GM23338 (cell line): ENCODE measurements around the gene ACTMAP. TPM values are rescaled to one million over a fixed set of nuclear protein-coding genes. Genes with fewer than 3 reads are reported as not detected.

Experiments used
- ATAC-seq: fragments of 200-7000 bp; cut with Tn5 transposase; 3 replicates; pipeline ENCODE4 v1.9.1; 2020
- DNase-seq: peaks from one replicate; pipeline ENCODE4 v3.0.0-alpha.2; 2015; ENCODE audit warnings: low spot score
- H2AFZ ChIP-seq: fragments of 200-600 bp; sonication (generic); 2 replicates; pipeline ENCODE4 v1.8.0; 2016; ENCODE audit warnings: antibody characterized with exemption, mild to moderate bottlenecking, moderate library complexity
- H3F3A ChIP-seq: fragments of 200-600 bp; sonication (generic); replicated peaks from 2 replicates; pipeline ENCODE4 v1.8.0; 2017; ENCODE audit warnings: antibody characterized with exemption, mixed run types, low read depth
- H3K27ac ChIP-seq: fragments of 200-600 bp; sonication (generic); 2 replicates; pipeline ENCODE4 v1.6.1; 2016; ENCODE audit warnings: low read depth
- H3K27me3 ChIP-seq: fragments of 200-600 bp; sonication (generic); 2 replicates; pipeline ENCODE4 v1.8.0; 2016; ENCODE audit warnings: mild to moderate bottlenecking, mixed run types, moderate library complexity; ENCODE audit not compliant: insufficient read depth
- H3K36me3 ChIP-seq: fragments of 200-600 bp; sonication (generic); 2 replicates; pipeline ENCODE4 v1.8.0; 2016; ENCODE audit warnings: mild to moderate bottlenecking; ENCODE audit not compliant: insufficient read depth
- H3K4me1 ChIP-seq: fragments of 200-600 bp; sonication (generic); 2 replicates; pipeline ENCODE4 v1.8.0; 2016; ENCODE audit warnings: mild to moderate bottlenecking, moderate library complexity; ENCODE audit not compliant: insufficient read depth
- H3K4me2 ChIP-seq: fragments of 200-600 bp; sonication (generic); 2 replicates; pipeline ENCODE4 v1.7.1; 2017; ENCODE audit warnings: mixed run types
- H3K4me3 ChIP-seq: fragments of 200-600 bp; sonication (generic); 2 replicates; pipeline ENCODE4 v1.6.1; 2016; ENCODE audit warnings: mixed run types
- H3K79me2 ChIP-seq: fragments of 200-600 bp; sonication (generic); replicated peaks from 2 replicates; pipeline ENCODE4 v1.8.0; 2017; ENCODE audit warnings: mild to moderate bottlenecking; ENCODE audit not compliant: insufficient read depth
- H3K9me2 ChIP-seq: fragments of 200-600 bp; sonication (generic); 2 replicates; pipeline ENCODE4 v1.8.0; 2017; ENCODE audit not compliant: insufficient read depth
- H4K20me1 ChIP-seq: fragments of 200-600 bp; sonication (generic); replicated peaks from 2 replicates; pipeline ENCODE4 v1.8.0; 2017; ENCODE audit warnings: mild to moderate bottlenecking; ENCODE audit not compliant: insufficient read depth
- H3K27ac Mint-ChIP-seq: 2 replicates; pipeline ENCODE4 v1.8.0; 2020; ENCODE audit warnings: inconsistent platforms, mild to moderate bottlenecking, moderate library complexity, mixed read lengths
- H3K27me3 Mint-ChIP-seq: 3 replicates; pipeline ENCODE4 v1.8.0; 2022; ENCODE audit warnings: low read depth, mild to moderate bottlenecking, moderate library complexity, mixed read lengths, inconsistent platforms; ENCODE audit not compliant: insufficient read depth, poor library complexity
- H3K36me3 Mint-ChIP-seq: 3 replicates; pipeline ENCODE4 v1.8.0; 2021; ENCODE audit warnings: low read depth, mild to moderate bottlenecking, inconsistent platforms, moderate library complexity, mixed read lengths
- H3K4me1 Mint-ChIP-seq: 3 replicates; pipeline ENCODE4 v1.8.0; 2020; ENCODE audit warnings: mild to moderate bottlenecking, inconsistent platforms, mixed read lengths
- H3K4me3 Mint-ChIP-seq: 3 replicates; pipeline ENCODE4 v1.8.0; 2021; ENCODE audit warnings: moderate library complexity, mild to moderate bottlenecking, inconsistent platforms, mixed read lengths
- H3K9me3 Mint-ChIP-seq: 3 replicates; pipeline ENCODE4 v1.8.0; 2020; ENCODE audit warnings: moderate library complexity, mild to moderate bottlenecking, inconsistent platforms, mixed read lengths
- CREB1 ChIP-seq: fragments of 250-450 bp; sonication (Bioruptor Pico); IDR thresholded peaks from 2 replicates; pipeline ENCODE4 v1.5.0; 2020; ENCODE audit warnings: low read depth, mild to moderate bottlenecking, moderate library complexity
- EZH2 ChIP-seq: fragments of 200-600 bp; sonication (generic); IDR thresholded peaks from one replicate; pipeline ENCODE4 v1.8.0; 2017; ENCODE audit warnings: antibody characterized with exemption, mild to moderate bottlenecking, low read depth; ENCODE audit not compliant: unreplicated experiment
- EZH2phosphoT487 ChIP-seq: fragments of 200-600 bp; sonication (generic); IDR thresholded peaks from one replicate; pipeline ENCODE4 v1.8.1; 2018; ENCODE audit warnings: antibody characterized with exemption; ENCODE audit not compliant: unreplicated experiment
- JUNB ChIP-seq: IDR thresholded peaks from one replicate; pipeline ENCODE4 v1.6.1; 2016; ENCODE audit warnings: antibody characterized with exemption; ENCODE audit not compliant: unreplicated experiment
- NANOG ChIP-seq: IDR thresholded peaks from 2 replicates; pipeline ENCODE4 v1.6.1; 2016; ENCODE audit warnings: antibody characterized with exemption, borderline replicate concordance
- POLR2AphosphoS5 ChIP-seq: IDR thresholded peaks from 2 replicates; pipeline ENCODE4 v1.6.1; 2016; ENCODE audit warnings: antibody characterized with exemption, low read depth
- REST ChIP-seq: IDR thresholded peaks from one replicate; pipeline ENCODE4 v1.6.1; 2018; ENCODE audit warnings: antibody characterized with exemption; ENCODE audit not compliant: unreplicated experiment
- STAT1 ChIP-seq: IDR thresholded peaks from one replicate; pipeline ENCODE4 v1.6.1; 2016; ENCODE audit warnings: antibody characterized with exemption; ENCODE audit not compliant: unreplicated experiment
- ZNF114 ChIP-seq: fragments of 250-450 bp; sonication (Bioruptor Pico); IDR thresholded peaks from 2 replicates; pipeline ENCODE4 v1.5.0; 2020; ENCODE audit warnings: mild to moderate bottlenecking, moderate library complexity
- ZNF331 ChIP-seq: fragments of 250-450 bp; sonication (Bioruptor Pico); IDR thresholded peaks from 2 replicates; pipeline ENCODE4 v1.5.0; 2020; ENCODE audit warnings: low read depth, mild to moderate bottlenecking, moderate library complexity
- ZNF462 ChIP-seq: fragments of 250-450 bp; sonication (Bioruptor Pico); IDR thresholded peaks from 2 replicates; pipeline ENCODE4 v1.5.0; 2020; ENCODE audit warnings: mild to moderate bottlenecking, moderate library complexity
- polyA plus RNA-seq: library from polyadenylated mRNA; unstranded; fragments of >200 nt; fragmentation: Nextera tagmentation; extraction: Ambion mirVana; gene quantifications from 2 replicates; pipeline ENCODE4 v1.2.1, GENCODE V29; 2016
- total RNA-seq: library from RNA; depleted of rRNA; stranded (reverse); fragments of >200 nt; shearing (Covaris generic); gene quantifications from 2 replicates; pipeline ENCODE4 v1.2.3, GENCODE V29; 2014
- TF ChIP-seq, protein P1 (sequence below), 2 experiments: fragments of 200-600 bp in 1 of 2; sonication (generic) in 1 of 2; conservative IDR thresholded peaks; 2 replicates each; pipeline versions ENCODE4 v1.5.1 to v1.6.1; 2016 to 2017; ENCODE audit warnings: antibody characterized with exemption in 2 of 2, low read depth in 2 of 2, mild to moderate bottlenecking in 2 of 2, moderate library complexity in 1 of 2
- TF ChIP-seq, protein P2 (sequence below): IDR thresholded peaks from 2 replicates; pipeline ENCODE4 v1.6.1; 2016; ENCODE audit warnings: antibody characterized with exemption

Gene ACTMAP
- total and polyA plus RNA-seq, 2 experiments from 2014 or later: 14.9 to 16.7 TPM

- H3K4me3 ChIP-seq: no peak overlapping the region
- TF ChIP-seq, protein P1, sequence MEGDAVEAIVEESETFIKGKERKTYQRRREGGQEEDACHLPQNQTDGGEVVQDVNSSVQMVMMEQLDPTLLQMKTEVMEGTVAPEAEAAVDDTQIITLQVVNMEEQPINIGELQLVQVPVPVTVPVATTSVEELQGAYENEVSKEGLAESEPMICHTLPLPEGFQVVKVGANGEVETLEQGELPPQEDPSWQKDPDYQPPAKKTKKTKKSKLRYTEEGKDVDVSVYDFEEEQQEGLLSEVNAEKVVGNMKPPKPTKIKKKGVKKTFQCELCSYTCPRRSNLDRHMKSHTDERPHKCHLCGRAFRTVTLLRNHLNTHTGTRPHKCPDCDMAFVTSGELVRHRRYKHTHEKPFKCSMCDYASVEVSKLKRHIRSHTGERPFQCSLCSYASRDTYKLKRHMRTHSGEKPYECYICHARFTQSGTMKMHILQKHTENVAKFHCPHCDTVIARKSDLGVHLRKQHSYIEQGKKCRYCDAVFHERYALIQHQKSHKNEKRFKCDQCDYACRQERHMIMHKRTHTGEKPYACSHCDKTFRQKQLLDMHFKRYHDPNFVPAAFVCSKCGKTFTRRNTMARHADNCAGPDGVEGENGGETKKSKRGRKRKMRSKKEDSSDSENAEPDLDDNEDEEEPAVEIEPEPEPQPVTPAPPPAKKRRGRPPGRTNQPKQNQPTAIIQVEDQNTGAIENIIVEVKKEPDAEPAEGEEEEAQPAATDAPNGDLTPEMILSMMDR (conservative IDR thresholded peaks at IDR 0.05; ENCODE audit: low read depth in 2 of 2): no peak
- TF ChIP-seq ZNF114 (CRISPR knock-in tag): no peak
- no peak for TF ChIP-seq EZH2phosphoT487
- TF ChIP-seq EZH2: no peak
- TF ChIP-seq ZNF331 (CRISPR knock-in tag): no peak
- no peak for TF ChIP-seq CREB1 (CRISPR knock-in tag)
- no peak for TF ChIP-seq ZNF462
- TF ChIP-seq POLR2AphosphoS5: no peak
- no peak for TF ChIP-seq NANOG
- TF ChIP-seq, protein P2, sequence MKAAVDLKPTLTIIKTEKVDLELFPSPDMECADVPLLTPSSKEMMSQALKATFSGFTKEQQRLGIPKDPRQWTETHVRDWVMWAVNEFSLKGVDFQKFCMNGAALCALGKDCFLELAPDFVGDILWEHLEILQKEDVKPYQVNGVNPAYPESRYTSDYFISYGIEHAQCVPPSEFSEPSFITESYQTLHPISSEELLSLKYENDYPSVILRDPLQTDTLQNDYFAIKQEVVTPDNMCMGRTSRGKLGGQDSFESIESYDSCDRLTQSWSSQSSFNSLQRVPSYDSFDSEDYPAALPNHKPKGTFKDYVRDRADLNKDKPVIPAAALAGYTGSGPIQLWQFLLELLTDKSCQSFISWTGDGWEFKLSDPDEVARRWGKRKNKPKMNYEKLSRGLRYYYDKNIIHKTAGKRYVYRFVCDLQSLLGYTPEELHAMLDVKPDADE: no peak
- no peak for TF ChIP-seq STAT1
- no peak for TF ChIP-seq JUNB
- no peak for TF ChIP-seq REST
- Mint-ChIP-seq H3K9me3 (no peaks in the 10 kb centered on the region; the same call in 2 of the 3 replicates), H3K27ac (no peak overlapping the region), H3K4me3 (no peak overlapping the region), H3K36me3 (peaks cover 16% of the 10 kb centered on the region), H3K4me1 (peaks cover 3% of the 10 kb centered on the region), H3K27me3 (peaks cover 8% of the 10 kb centered on the region)
- no peaks in the 10 kb centered on the region for H3F3A ChIP-seq
- DNase-seq (no peak), ATAC-seq (no peak)
- no peaks in the 10 kb centered on the region for H4K20me1 ChIP-seq
- no peak overlapping the region for H3K4me2 ChIP-seq
- H3K79me2 ChIP-seq: no peaks in the 10 kb centered on the region
- H3K4me1 ChIP-seq: no peaks in the 10 kb centered on the region
- no peaks in the 10 kb centered on the region for H3K27me3 ChIP-seq
- no peaks in the 10 kb centered on the region for H3K36me3 ChIP-seq
- H2AFZ ChIP-seq: no peak overlapping the region
- no peak overlapping the region for H3K27ac ChIP-seq
- H3K9me2 ChIP-seq: no peaks in the 10 kb centered on the region
Measured at GRCh38 chr19:40785526-40785925, 35.2 kb upstream of the ACTMAP start.
